HG03095 (cell line): Measurements from ENCODE around the gene EPHX1.

Experiments used
- ATAC-seq: cut with Tn5 transposase; IDR thresholded peaks from one replicate; pipeline ENCODE4 v1.9.1; 2021; ENCODE audit warnings: moderate library complexity; ENCODE audit not compliant: unreplicated experiment

Gene EPHX1

DNA sequence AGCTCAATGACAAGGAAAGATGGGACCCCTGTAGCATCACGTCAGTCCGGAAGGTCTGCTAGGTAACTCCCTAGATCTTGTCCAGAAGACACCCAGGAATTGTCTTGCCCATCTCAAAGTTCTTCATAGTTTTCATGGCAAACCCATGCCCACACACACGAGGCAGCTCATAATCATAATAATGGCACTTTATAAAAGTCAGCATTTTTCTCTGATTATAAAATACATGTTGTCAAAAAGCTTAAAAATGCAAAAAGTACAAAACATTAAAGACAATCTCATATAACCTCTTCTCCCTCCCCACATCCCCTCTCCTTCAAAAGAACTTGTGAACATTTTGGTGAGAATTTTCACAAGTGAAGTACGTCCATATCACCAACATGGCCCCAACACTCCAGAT, 30.8 kb downstream of the EPHX1 start:
- ATAC-seq = no peak

DNA sequence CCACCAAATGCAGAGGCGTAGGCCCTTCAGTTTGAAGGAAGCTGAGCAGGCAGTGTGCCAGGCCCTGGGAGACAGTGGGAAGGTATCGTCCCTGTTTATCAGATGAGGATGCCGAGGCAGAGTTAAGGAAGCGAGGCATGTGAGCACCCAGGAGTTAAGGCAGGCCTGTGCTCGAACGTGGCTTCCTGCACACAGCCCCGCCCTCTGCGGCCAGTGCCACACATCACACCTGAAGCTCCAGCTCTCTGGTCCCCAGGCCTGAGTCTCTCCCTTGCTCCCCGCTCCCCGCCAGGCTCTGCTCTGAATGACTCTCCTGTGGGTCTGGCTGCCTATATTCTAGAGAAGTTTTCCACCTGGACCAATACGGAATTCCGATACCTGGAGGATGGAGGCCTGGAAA, 32.1 kb downstream of the EPHX1 start:
- no peak for ATAC-seq

DNA sequence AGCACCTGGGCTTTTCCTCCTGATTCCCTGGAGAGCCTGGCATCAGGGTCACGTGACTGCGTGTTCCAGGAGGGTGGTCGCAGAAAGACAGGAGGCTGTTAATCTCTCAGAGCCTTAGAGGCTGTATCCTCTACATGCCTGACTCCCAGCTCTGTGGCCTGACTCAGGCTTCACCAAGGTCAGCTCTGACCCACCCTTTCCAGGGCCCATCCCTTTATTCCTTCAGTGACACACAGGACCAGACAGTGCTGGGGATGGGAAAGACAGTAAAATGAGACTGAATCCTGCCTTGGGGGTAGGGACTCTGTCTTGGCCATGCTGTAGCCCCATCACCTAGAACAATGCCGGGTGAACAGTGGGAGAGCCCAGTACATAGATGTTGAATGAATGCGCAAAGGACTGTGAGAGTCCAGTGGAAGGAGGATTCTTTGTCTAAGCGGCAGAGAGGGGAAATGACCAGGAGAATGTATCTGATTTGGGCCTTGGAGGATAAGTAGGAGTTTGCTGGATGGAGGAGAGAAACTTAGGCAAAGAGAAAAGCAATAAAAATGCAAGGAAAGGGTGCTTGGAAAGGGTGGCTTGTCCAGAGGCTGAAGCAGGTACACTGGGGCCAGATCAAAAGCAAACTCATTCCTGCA, 33.0 kb downstream of the EPHX1 start:
- ATAC-seq = no peak

DNA sequence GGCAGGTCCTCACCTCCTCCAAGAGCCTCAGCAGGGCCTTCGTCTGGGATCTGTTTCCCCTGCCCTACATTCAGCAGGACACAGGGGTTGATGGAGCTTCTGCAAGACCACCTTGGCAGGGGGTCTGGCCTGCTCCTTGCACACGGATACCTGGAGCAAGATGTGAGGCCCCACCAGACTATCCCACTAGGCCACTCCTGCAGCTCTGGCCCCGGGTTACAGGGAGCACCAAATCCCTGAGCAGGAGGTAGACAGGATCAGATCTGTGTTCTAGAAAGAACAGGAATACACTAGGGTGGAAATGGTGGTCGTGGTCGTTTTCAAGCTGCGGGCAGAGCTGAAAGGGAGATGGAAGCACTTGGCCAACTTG, 33.5 kb downstream of the EPHX1 start:
- ATAC-seq = no peak

DNA sequence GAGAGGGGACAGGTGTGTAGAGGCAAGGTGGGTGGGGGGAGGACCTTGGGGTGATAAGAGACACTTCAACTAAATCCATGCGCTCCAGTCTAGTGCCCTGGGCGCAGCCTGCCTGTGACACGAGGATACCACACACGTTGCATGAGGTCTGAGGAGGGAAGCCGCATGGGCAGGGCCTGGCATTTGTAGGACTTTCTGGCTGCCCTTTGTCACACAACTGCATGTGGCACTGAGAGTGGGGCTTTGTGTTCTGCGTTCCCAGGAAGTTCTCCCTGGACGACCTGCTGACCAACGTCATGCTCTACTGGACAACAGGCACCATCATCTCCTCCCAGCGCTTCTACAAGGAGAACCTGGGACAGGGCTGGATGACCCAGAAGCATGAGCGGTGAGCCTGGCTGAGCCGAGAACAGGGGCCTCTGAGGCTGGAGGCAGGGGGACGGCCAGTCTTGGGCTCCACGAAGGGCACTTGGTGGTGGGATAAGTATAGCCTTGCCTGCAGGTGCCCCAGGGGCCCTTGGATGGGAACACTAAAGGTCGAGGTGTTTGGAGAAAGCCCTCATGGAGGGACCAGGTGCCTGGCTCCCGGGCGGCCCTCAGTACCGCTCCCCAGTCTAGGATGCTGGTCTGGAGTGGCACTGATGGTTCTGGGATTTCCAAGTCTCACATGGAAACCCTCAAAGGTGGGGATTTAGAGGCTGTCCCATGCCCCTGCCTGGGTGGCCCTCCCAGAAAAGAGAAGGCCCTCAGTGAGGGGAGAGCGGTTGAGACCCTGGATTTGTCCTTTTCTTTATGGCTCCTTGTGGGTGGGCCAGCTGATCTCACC, 34.5 kb downstream of the EPHX1 start:
- ATAC-seq = no peak

DNA sequence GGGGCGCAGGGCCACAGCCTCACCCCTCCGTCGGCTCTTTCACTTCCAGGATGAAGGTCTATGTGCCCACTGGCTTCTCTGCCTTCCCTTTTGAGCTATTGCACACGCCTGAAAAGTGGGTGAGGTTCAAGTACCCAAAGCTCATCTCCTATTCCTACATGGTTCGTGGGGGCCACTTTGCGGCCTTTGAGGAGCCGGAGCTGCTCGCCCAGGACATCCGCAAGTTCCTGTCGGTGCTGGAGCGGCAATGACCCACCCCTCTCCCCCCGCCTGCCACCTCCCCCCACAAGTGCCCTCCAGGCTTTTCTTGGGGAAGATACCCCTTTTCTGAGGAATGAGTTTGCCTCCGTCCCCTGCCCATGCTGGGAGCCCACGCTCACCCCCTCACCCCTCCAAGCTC, 35.2 kb downstream of the EPHX1 start:
- no peak for ATAC-seq

DNA sequence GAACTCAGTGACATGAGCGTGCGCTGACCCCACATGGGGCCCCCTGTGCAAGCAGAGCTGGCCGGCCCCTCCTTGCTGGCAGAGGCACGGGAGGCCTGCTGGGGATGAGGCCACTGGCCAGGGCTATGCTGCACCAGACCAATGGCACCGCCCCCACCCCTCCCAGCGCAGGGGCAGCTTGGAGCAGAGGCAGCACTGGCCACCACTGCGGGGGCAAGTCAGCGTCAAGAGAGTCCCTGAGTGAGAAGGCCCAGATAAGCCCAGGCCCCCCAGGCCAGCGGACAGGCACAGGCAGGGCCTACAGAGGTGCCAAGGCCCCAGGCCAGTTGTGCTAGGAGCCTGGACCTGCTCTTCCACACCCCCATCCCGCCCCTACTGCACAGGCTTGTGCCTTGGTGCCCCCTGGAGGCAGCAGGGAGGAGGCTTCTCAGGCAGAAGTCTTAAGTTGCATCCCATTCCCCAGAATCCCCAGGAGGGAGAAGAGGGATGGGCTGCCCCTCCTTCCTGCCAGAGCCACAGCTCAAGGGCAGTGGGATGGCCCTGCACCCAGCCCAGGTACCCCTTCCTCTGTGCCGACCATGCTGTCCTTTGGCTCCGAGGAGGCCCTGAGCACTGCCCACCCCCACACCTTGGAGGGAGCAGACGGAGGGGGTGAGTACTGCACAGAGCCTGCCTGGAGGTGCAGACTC, 35.8 kb downstream of the EPHX1 start:
- no peak for ATAC-seq

DNA sequence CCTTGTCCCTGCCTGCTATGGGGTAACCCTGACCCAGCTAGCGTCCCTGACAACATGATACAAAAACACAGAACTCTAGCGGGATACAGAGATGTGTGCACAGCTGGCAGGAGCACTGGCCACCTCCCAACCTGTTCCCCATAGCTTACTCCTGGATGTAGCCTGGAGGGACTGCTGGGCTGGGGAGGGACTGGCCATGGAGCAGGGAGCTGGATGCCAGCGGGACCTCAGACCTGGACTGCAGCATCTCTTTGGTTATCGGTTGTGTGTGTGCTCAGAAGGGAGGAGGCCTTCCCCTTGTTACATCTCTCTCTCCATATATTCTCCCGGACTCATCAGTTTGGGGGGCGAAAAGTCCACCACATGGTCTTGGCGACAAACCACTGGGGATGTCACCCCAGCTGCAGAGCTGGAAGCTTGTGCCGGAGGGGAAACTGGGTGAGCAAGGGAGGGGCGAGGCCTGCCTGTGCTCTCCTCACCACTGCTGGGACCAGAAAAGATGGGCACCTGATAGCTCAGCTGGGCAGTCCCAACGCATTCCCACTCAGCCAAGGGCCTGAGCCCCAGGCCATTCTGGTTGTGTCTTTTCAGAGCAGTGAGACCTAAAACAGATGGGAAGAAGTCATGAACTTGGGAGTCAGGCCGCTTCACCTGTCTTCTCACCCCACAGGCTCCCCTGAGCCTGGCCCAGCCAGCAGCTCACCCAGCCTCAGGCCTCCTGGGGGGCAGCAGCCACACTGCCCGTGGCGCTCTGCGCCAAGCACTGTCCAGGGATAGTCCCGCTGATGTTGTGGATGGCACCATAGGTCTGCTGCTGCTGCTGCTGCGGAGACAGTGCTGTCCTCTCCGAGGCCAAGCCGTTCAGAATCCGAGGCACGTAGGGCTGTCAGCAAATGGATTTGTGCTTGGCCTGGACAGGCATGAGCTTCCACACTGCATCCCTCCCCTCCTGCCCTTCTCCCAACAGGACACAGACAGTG, 36.7 kb downstream of the EPHX1 start:
- no peak for ATAC-seq

DNA sequence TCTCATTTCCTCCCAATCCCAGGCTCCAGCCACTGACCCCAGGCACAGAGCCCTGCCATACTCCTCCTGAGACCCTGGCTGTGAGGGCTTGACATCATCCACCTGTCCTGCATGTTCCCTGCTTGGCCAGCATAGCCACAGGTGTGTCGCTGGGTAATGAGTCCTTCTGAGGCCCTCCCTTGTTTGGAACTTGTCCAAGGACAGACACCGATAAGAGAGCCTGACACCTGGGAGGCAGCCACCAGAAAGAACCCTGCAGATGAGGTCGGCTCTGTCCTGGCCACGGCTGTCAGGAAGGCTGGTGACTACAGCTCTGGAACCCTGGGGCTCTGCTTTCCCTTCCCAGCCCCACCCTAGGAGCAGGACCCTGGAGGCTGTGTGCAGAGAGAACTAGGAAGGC, 37.7 kb downstream of the EPHX1 start:
- ATAC-seq = peak; percentile 7

DNA sequence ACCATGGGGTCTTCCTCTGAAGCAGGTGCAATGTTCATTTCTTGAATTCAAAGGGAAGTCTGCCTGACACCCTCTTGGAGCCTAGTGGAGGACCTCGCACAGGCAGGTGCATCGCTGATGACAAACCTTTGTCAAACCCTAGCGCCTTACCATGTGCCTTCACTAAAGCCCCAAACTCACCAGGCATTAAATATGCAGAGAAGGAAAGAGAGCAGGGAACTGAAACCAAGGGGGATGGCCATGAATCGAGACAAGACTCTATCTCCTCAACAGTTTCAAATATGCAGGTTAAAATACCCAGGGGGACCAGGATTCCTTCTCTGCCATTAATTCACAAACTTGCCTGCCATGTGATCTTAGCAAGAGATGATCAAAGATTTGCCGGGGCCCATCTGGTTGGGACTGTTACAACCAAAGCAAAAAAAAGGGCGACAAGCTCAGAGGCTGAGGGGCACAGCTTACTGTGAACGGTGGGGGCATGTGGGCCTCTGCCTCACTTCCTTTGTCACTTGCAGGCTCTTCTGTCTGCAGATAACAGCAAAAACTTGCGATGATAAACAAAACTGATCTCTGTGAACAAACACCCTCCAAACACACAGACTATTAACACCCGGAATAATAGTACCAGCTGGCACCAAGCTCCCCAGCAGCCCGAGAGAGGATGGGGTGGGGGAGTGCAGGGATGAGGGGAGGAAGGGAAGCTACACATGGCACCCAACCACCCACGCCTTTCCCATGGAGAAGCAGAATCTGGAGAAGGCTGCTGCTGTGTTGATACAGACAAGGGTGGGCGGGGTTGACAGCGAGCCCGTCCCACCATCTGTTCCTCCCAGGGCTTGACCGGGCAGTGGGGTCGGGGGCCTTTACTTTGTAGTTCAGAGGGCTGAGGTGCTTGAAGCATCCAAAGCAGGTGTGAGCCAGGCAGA, 38.4 kb downstream of the EPHX1 start:
- ATAC-seq = peak; percentile 67

DNA sequence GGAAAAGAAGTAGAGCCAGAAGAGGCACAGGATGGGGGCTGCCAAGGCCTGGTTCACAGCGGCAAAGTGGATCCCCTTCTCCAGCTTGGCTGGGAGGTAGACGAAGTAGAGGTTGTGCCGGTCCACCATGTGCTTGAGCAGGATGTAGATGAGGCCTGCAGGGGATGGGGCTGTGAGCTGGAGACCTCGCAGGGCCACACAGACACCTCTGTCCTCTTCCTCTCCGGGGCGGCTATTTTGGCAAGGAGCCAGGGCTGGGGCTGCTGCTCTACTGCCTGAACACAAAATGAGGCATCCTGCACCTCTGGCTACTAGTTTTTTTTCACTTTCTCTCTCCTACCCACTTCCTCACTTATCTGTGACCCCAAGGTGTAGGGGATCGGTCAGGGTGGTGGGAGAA, 40.0 kb downstream of the EPHX1 start:
- ATAC-seq = no peak

DNA sequence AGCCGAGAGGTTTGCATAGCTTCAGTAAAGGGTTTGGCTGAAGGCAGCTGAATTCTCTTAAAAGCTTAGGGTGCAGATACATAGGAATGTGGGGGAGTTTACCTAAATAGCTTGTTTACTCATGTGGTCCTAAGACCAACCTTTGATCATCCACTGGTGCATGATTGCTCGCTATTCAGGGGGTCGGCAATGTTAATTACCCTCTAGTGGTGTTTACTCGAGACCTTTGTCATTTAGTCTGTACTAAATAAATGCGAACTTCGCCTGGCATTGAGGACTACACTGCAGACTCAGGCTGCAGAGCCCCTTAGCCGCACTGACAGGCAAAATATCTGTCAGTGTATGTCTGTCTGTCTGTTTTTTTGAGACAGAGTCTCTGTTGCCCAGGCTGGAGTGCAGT, 40.4 kb downstream of the EPHX1 start:
- no peak for ATAC-seq

DNA sequence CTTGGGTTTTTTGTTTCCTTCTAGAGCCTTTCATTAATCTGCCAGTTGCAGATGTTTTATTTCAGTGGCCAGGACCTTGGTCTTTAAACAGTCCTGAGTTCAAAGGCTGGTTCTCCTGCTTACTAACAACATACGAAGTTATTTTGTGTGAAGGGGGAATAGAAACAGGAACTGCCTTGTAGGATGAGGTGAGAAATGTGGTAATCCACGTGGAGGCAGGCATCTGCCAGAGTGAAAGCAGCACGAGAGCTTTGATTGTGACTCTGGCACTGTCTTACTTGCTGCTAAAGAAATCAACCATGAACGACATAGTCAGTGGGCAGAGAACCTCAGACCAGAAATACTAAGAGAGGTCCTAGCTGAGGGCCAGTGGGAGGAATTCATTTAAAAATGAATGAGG, 41.9 kb downstream of the EPHX1 start:
- no peak for ATAC-seq

DNA sequence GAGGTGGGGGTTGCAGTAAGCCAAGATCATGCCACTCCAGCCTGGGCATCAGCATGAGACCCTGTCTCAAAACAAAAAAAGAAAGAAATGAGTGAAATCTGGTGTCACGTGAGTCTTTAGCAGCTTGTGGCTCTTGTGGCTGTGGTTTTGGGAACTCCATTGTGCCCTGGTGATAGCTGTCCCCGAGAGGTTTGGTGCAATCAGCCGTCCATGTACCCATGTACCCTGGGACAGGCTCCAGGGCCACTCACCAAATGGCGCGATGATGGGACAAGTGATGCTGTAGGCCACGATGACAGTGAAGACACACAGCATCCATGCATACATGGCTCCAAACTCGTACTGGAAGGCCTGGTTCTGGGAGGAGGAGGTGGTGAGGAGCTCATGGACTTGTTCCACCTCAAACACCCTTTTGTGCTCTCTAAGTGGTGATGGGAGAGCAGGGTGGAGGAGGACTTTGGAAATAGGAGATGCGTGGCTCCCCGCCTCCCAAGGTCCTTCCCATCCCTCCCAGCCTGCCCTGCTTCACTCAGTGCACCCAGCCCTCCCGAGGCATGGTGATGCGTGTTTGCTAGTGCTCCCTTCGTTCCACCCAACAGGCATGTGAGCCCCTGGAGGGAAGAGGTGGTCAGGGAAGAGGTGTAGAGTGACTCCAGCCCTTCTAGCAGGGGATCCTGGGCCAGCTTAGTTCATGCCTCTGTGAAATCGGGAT, 42.6 kb downstream of the EPHX1 start:
- no peak for ATAC-seq

DNA sequence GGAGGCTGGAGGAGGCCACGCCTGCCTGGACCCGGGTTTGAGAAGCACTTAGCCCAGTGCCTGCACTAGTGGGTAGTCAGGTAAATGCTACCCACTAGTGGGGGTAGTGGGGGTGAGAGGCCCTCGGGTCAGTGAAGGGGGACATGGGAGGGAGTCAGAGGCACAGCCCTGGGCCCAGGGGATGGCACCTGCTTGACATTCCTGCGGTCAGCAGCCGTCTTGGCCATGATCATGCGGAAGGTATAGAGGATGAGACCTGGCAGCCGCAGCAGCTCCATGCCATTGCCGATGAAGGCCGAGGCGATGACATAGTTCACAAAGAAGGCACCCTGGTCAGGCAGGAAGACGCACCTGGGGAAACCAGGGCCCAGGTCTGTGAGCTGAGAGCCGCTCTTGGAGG, 43.5 kb downstream of the EPHX1 start:
- no peak for ATAC-seq

DNA sequence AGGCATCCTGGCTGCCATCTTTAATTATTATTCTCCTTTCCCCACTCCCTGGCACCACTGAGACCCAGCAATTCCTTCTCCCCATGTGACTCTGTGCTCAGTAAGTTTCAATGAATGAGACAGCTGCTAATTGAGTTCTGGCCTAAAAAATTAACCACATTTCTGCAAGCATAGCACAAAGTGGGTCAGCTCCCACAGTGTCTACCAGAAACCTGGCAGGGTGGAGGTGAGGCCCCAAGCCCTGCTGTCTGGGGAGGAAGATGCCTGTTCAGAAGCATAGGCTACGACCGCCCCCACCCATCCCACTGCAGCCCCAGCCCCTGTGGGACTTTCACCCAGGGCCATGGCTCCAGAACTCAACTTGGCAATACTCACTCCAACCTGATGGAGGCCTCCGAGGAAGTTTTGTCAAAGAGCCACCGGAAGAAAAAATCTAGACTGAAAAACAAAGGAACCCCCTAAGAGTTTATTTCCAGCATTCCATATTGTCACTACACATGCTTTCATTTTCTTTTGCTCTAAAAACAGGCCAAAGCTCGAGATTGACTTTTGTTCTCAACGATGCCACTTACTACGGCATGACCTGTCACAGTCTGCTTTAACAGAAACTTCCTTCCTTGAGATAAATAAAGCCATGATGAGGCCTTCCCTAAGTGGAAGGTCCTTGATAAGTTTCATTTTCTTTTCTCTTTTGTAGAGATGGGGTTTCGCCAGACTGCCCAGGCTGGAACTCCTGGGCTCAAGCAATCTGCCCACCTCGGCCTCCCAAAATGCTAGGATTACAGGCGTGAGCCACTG, 45.8 kb downstream of the EPHX1 start:
- ATAC-seq = no peak

DNA sequence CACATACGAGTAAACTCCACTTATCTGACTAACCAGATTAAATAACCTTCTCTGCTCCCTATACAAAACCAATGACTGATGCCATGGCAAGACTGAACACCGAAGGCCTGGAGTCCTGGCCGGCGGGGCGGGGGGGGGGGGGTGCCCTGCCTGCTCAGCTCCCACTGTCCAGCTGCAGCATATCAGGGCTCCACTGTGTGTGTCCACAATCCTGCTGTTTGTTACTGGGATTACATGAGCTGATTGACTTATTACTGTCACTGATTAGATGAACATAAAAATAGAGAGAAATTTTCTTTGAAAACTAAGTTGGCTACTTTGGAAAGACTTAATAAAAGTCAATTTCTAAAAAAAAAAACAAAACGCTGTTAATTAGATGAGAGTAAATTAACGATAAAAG, 47.3 kb downstream of the EPHX1 start:
- ATAC-seq = no peak

DNA sequence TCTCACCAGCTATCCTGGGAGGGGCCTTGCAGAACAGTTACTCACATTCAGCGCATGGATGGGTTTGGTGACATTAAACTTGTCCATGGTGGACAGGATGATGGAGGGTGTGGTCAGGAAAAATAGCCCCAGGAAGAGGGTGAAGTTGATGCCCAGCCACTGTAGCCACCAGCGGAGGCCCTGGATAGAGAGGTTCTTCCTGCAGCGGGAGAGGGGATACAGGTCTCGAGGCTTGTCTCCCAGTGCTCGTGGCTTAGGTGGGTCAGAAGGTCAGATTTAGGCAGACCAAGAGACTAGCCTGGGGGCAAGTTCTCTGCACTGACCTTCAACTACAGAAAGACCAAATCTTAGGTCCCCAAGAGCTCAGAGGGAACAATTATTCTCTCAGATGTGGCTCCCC, 49.2 kb downstream of the EPHX1 start:
- no peak for ATAC-seq

DNA sequence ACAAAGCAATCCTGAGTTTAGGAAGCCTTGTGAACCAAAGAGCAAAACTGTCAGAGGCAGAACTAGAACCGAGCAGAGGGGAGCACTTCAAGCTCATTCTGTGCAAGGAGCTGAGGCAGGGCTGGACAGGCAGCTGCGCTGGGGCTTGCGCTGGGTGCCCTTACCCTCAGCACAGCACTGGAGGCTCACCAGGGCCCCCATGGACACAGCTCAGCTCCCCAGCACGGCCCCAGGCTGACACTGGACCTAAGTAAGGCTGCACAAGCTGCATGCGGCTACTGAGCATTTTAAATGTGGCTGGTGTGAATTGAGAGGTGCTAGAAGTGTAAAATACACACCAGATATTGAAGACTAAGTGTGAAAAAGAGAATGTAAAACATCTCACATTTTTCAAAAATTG, 50.2 kb downstream of the EPHX1 start:
- ATAC-seq = no peak
